Endometrial microvascular endothelial cells (primary cell): ENCODE results near the gene UPK1B. TPM values are rescaled to one million over a fixed set of nuclear protein-coding genes. Genes with fewer than 3 reads are reported as not detected.

Experiments
- in situ Hi-C: cut with HindIII; loops from 2 replicates; pipeline ENCODE4 v1.10.0; 2017; ENCODE audit warnings: low sequenced_read_pairs, low pct_unique_long_range_greater_than_20kb; ENCODE audit errors: inconsistent ontology term
- total RNA-seq: library from RNA; depleted of rRNA; stranded (reverse); fragments of >200 nt; gene quantifications from one replicate; pipeline ENCODE4 v1.2.3, GENCODE V29; 2015; ENCODE audit errors: inconsistent ontology term

The UPK1B gene
- total RNA-seq, 1 donor from 2014 or later: not detected

- in situ Hi-C loops: no loop called here
Measured at GRCh38 chr3:119170821-119171220, 2.6 kb upstream of the UPK1B start.

DNA sequence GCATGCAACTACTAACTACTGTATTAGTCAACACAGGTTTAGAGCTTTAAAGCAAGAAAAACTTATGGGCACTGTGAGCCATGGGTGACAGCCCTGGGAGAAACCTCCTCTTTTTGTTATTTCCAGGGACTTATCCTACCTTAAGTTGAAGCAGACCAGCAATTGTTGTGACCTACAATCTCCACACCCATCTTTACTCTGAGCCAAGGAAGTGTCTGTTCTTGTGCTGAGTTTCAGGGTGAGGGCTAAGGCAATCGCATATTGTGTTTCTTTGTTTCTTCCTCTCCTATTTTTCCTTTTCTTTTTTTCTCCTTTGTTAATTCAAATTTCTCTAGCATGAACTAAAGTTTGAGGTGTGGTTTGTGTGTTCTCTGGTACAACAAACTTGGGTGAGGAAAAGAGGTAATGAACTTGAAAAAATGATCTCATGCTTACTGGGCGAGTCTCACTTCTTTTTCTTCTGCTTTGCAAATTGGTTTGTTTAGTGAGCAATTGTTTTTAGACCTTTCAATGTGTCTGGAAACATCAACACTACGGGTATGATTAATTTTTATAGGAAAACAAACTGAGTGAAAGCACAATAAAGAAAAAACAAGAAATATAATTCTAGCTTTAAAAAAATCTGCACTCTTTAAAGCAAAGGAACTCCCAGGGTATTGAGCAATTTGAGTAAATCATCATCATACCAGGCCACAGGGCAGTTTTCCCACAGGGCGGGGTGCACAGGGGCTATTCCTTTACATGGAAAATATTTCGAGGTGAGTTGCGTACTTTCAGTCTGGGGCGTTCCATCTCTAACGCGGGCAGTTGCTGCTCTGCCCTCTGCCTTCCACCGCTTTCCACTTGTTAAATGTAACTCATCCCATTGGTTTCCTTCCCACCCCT lies 2.7 kb downstream of the UPK1B start:
- in situ Hi-C loops: no loop called here

GRCh38 chr3:119176778-119177177 lies 3.4 kb downstream of the UPK1B start:
- in situ Hi-C loops: no loop called here

DNA sequence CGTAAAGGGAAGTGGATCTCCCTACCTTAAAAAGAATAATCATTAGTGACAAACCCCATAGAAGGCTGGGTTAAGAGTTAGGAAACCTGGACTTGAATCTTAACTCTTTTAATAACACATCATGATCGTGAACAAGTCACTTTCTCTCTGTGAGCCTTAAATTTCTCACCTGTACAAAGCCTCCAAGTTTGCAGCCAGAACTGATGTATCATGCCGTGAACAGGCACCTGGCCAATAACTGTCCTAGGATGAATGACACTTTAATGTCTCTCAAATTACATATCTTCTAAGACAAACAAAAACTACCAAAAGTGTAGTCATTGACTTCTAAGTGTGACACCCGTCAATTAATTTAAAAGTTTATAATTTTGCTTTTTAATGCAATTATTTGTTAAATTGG lies 3.9 kb downstream of the UPK1B start:
- in situ Hi-C loops: no loop called here

DNA sequence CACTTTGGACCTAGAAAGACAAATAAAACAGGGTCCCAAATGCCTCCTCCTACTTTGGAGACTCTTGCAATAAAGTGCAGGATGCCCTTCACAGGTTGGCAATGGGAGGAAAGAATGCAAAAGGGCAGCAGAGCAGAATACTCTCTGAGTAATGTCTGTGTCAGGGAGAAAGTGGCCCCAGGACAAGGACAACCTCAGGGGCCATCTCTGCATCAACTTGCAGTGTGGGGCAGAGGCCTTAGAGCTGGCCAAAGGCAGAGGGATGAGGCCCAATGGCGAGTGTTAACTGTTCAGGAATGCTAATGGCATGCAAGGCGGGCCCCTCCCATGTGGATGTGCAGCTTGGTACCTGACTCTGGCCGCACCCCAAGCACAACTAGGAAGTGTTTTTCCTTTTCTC lies 8.4 kb downstream of the UPK1B start:
- in situ Hi-C loops: no loop called here

- in situ Hi-C loops: no loop called here
Measured at GRCh38 chr3:119184111-119184510, 10.7 kb downstream of the UPK1B start.

DNA sequence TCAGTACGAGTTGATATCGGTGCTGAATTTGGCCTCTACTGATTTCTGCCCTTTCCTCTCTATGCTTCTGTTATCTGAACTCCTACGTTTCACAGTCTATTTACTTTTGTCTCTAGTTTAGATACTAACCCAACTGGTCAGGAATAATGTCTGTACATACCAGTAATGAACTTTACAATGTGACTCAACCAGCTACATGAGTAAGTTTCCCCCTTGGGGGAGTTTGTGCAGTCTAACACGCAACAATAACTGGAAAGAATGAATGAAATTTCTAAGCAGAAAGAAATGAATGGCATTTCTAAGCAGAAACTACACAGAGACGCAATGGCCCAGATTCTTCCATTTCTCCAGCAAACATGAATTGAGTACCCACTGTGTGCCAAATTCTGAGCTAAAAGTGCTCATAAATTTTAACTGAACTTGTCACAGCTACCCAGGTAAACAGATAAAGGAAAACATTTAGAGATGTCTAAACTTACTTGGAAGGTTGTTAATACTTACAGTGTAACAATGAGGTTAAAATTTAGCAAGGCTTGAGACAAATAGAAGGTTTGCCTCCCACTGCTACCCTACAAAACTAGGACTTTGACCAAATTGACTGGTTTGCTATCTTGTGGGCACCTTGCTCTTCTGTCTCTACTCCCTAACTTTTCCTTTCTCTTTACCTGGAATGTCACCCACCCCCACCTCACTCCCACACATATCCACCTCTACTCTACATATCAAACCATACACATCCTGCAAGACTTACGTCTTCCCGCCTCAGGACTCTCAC lies 11.6 kb downstream of the UPK1B start:
- in situ Hi-C loops: no loop called here

GRCh38 chr3:119187266-119187665 lies 13.9 kb downstream of the UPK1B start:
- in situ Hi-C loops: no loop called here

DNA sequence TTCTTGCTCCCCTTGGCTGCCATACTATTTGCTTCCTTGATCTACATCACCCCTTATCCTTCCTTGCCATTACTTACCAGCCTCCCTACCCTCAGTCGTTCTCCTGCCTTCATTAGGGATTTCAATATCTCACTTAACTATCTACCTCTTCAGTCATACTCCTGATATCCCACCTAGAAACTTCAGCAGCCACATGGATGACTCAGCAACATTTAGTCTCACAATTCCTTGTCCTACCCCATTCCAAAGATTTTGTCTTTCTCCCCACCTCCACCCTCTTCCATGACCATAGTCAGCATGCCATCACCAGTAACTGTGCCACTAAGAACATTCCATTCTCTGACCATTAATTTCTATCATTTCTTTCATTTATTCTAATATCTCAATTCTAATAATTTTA lies 18.4 kb downstream of the UPK1B start:
- in situ Hi-C loops: no loop called here

- in situ Hi-C loops: no loop called here
Measured at GRCh38 chr3:119194237-119195150, 21.1 kb downstream of the UPK1B start.

DNA sequence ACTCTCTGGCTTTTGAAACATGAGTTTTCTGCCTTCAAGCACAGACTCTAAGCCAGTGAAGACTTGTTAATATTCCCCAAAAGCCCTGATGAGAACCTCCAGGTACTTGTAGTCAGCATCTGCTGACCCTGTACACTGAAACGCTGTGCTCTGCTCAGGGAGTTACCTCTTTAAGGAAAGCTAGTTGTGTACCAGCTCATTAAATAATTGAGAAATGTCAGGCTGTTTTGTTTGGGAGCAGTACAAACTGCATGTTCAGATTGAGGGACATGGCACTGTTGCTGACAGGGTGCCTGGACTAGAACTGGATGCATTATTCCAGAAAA lies 21.7 kb downstream of the UPK1B start:
- in situ Hi-C loops: no loop called here

GRCh38 chr3:119195911-119196310 lies 22.5 kb downstream of the UPK1B start:
- in situ Hi-C loops: no loop called here

DNA sequence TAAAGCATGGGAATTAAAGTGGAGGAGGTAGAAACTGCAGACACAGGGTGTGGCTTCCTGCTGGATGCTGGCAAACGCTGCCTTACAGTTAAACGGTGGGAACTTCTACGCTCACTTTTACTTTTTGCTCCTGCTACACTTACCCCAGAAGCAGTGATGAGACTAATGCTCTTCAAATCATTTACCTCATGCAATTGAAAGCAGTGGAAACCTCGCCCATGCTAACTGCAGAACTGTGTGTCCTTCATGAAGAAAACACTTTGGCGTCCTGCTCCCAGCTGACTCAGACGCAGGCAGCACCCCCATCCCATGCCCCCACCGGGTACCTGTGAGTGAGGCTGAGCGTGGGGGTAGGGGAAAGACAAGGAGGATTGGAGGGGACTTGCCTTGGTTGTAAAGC lies 31.8 kb downstream of the UPK1B start:
- in situ Hi-C loops: no loop called here

DNA sequence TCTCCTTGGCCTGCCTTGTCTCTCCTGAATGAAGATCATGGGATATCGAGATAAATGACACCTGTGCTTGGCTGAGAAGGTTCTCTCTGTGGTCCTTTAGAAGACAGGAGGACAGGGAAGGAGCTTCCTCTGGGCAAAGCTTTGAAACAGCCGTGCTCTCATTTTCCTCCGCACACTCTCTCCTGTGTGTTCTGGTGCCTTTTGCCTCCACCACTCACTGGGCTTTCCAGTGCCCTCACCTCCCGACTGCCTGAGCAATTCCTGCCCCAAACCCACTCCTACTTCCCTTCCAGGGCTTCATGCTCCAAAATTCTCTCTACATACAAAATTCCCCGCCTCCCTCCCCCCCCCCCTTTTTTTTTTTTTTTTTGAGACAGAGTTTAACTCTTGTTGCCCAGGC lies 32.3 kb downstream of the UPK1B start:
- in situ Hi-C loops: no loop called here

DNA sequence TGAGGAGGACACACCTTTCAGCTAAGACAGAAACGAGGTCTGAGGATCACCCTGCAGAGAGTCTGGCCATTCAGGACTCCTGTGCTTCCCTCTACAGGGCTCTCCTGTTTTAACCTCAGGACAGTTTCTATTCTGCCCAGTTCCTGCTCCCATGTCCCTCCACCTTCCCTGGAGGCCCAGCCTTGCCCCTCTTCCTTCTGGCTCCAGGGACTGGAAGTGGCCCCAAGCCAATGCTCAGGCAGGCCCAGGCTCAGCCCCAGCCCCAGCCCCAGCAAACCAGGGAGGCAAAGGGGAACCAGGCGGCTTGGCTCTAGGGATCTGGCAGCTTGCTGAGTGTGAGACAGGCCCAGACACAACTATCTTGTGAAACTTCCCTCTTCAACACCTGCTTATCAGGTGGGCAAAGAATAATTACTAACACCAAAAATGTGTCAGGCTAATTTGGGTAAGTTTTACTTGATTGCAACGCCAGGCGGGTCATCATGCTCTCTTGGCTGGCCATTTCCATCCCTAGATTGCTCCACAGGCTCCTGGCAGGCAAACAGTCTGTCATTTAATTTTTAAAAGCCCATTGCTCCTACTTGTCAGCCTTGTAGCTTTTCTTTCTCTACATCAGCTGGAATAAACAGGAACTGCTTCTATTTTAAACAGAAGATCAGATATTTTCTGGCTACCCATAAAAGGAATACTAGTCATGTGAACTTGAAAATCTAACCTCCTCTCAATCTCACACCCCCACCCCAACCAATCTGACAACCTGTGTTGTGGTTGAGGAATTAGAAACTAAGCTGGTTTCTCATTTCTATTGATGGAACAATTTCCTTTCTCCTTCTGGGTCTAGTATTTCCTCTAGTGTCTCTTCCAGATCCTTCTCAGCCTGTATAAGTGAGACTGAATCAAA lies 33.5 kb downstream of the UPK1B start:
- in situ Hi-C loops: no loop called here

GRCh38 chr3:119207512-119207875 lies 34.1 kb downstream of the UPK1B start:
- in situ Hi-C loops: no loop called here

GRCh38 chr3:119211193-119211592 lies 37.8 kb downstream of the UPK1B start:
- in situ Hi-C loops: no loop called here

DNA sequence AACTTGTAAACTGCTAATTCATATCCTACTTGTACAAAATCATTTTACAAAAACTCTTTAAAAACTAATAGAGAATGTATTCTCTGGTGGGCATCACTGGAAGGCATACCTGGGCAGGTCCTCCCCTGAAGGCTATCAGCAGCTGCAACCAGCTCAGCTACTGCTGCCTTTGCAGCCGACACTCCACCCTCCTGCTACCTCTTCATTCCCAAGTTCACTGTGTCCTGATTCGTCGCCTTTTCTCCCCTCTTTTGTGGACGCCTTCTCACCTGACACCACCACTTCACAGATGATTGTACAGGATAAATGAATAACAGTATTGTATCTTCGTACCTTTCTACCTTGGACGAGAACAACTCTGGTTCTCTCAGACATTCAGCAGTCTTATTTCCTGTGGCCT lies 38.4 kb downstream of the UPK1B start:
- in situ Hi-C loops: no loop called here
